H1 (cell line): ENCODE results near the gene FAM204A. TPM values are rescaled to one million over a fixed set of nuclear protein-coding genes. Genes with fewer than 3 reads are reported as not detected.

ENCODE experiments used
- CTCF ChIA-PET: fragments of 300-600 bp; sonication (Branson Sonifier 250); formaldehyde crosslinking; loops from one replicate; lab custom pipeline; 2021; ENCODE audit not compliant: partially characterized antibody; lab: Charles Lee
- POLR2A ChIA-PET: fragments of 300-600 bp; sonication (Branson Sonifier 250); formaldehyde crosslinking; loops from one replicate; lab custom pipeline; 2021; ENCODE audit warnings: inconsistent platforms; ENCODE audit not compliant: partially characterized antibody; lab: Charles Lee
- DNase-seq, 2 experiments: peaks; one replicate each; pipeline versions ENCODE4 v3.0.0 to v3.0.0-alpha.2; 2010 to 2022; ENCODE audit warnings: low spot score in 2 of 2, low read depth in 1 of 2, mixed read lengths in 1 of 2
- FAIRE-seq: peaks from 2 replicates; lab custom pipeline; 2011; peaks lifted over from hg19 to GRCh38; lab: Jason Lieb, UNC
- H2AFZ ChIP-seq: 2 replicates; pipeline ENCODE4 v1.8.1; 2012; ENCODE audit warnings: low read length, inconsistent platforms
- H2AK5ac ChIP-seq: 2 replicates; pipeline ENCODE4 v1.6.1; 2013; ENCODE audit warnings: low read depth, low read length
- H2BK120ac ChIP-seq: replicated peaks from 2 replicates; pipeline ENCODE3; 2013; ENCODE audit warnings: low read depth, low read length, inconsistent platforms
- H2BK12ac ChIP-seq: 2 replicates; pipeline ENCODE4 v1.6.1; 2013; ENCODE audit warnings: low read depth, low read length
- H2BK15ac ChIP-seq: 2 replicates; pipeline ENCODE4 v1.6.1; 2013; ENCODE audit warnings: low read length
- H2BK20ac ChIP-seq: 2 replicates; pipeline ENCODE4 v1.6.1; 2013; ENCODE audit warnings: low read length
- H2BK5ac ChIP-seq: 2 replicates; pipeline ENCODE4 v1.6.1; 2013; ENCODE audit warnings: low read depth, low read length
- H3K14ac ChIP-seq: 2 replicates; pipeline ENCODE4 v1.6.1; 2013; ENCODE audit warnings: inconsistent platforms; ENCODE audit not compliant: insufficient read length
- H3K18ac ChIP-seq: 2 replicates; pipeline ENCODE4 v1.6.1; 2013; ENCODE audit warnings: low read length; ENCODE audit errors: extremely low read depth
- H3K23ac ChIP-seq: 2 replicates; pipeline ENCODE4 v1.6.1; 2013; ENCODE audit warnings: inconsistent platforms; ENCODE audit not compliant: insufficient read length
- H3K23me2 ChIP-seq: 2 replicates; pipeline ENCODE4 v1.6.1; 2013; ENCODE audit warnings: low read depth, low read length
- H3K27ac ChIP-seq: 2 replicates; pipeline ENCODE4 v1.6.1; 2011; ENCODE audit warnings: low read depth, low read length, inconsistent platforms
- H3K27me3 ChIP-seq, 4 experiments: replicated peaks in 1 of 4; 1 replicate in 1 of 4; 2 replicates in 3 of 4; pipeline versions ENCODE4 v1.6.1 to v1.8.1; 2011 to 2013; ENCODE audit warnings: low read length in 3 of 4, mild to moderate bottlenecking in 3 of 4, inconsistent platforms in 2 of 4, mixed read lengths in 2 of 4, moderate library complexity in 1 of 4; ENCODE audit not compliant: control insufficient read depth in 3 of 4, insufficient read depth in 3 of 4; ENCODE audit errors: extremely low read depth in 1 of 4
- H3K36me3 ChIP-seq, 4 experiments: 2 replicates each; pipeline versions ENCODE4 v1.6.1 to v1.8.1; 2011 to 2013; ENCODE audit warnings: mild to moderate bottlenecking in 4 of 4, low read length in 3 of 4, moderate library complexity in 2 of 4, control low read depth in 1 of 4, inconsistent platforms in 1 of 4; ENCODE audit not compliant: insufficient read depth in 4 of 4, control insufficient read depth in 2 of 4
- H3K4ac ChIP-seq: replicated peaks from 2 replicates; pipeline ENCODE3; 2013; ENCODE audit warnings: low read length, low read depth, mixed read lengths, inconsistent platforms; ENCODE audit not compliant: insufficient read length
- H3K4me1 ChIP-seq, 4 experiments: replicated peaks in 1 of 4; 1 replicate in 1 of 4; 2 replicates in 3 of 4; pipeline versions ENCODE4 v1.6.1 to v1.8.1; 2011 to 2013; ENCODE audit warnings: low read length in 3 of 4, inconsistent platforms in 2 of 4, mixed read lengths in 1 of 4; ENCODE audit not compliant: insufficient read depth in 4 of 4, control insufficient read depth in 3 of 4
- H3K4me2 ChIP-seq, 2 experiments: 2 replicates each; pipeline versions ENCODE4 v1.6.1 to v1.8.1; 2011 to 2013; ENCODE audit warnings: low read depth in 2 of 2, low read length in 2 of 2, control low read depth in 1 of 2, inconsistent platforms in 1 of 2, mild to moderate bottlenecking in 1 of 2; ENCODE audit not compliant: insufficient read depth in 1 of 2
- H3K4me3 ChIP-seq, 4 experiments: fragments of 200-600, 300-600 bp in 1 of 4; sonication (generic), shearing (Covaris generic), sonication (Bioruptor Twin) in 1 of 4; 2 replicates each; pipeline versions ENCODE4 v1.5.1 to v1.8.1; 2011 to 2016; ENCODE audit warnings: low read length in 4 of 4, low read depth in 3 of 4, control low read depth in 2 of 4, inconsistent platforms in 2 of 4, mild to moderate bottlenecking in 2 of 4, mixed read lengths in 1 of 4, moderate library complexity in 1 of 4; ENCODE audit not compliant: insufficient read depth in 2 of 4; ENCODE audit errors: extremely low read depth in 1 of 4
- H3K56ac ChIP-seq: replicated peaks from 2 replicates; pipeline ENCODE3; 2013; ENCODE audit warnings: low read depth, mild to moderate bottlenecking, mixed read lengths, low read length, inconsistent platforms; ENCODE audit not compliant: insufficient read length
- H3K79me1 ChIP-seq: 2 replicates; pipeline ENCODE4 v1.6.1; 2013; ENCODE audit warnings: low read depth, low read length, control low read depth
- H3K79me2 ChIP-seq, 2 experiments: 2 replicates each; pipeline versions ENCODE4 v1.6.1 to v1.8.1; 2012 to 2013; ENCODE audit warnings: low read length in 2 of 2, mild to moderate bottlenecking in 2 of 2, inconsistent platforms in 1 of 2; ENCODE audit not compliant: insufficient read depth in 2 of 2, control insufficient read depth in 1 of 2
- H3K9ac ChIP-seq, 4 experiments: replicated peaks in 1 of 4; 1 replicate in 1 of 4; 2 replicates in 3 of 4; pipeline versions ENCODE4 v1.6.1 to v1.8.1; 2011 to 2013; ENCODE audit warnings: low read depth in 3 of 4, low read length in 3 of 4, control low read depth in 2 of 4, mild to moderate bottlenecking in 2 of 4, moderate library complexity in 2 of 4, inconsistent platforms in 1 of 4; ENCODE audit errors: extremely low read depth in 1 of 4
- H3K9me3 ChIP-seq, 2 experiments: 2 replicates each; pipeline versions ENCODE4 v1.6.1 to v1.8.1; 2012 to 2013; ENCODE audit warnings: mild to moderate bottlenecking in 2 of 2, moderate library complexity in 2 of 2, control low read depth in 1 of 2, inconsistent platforms in 1 of 2, low read depth in 1 of 2, low read length in 1 of 2, mixed read lengths in 1 of 2; ENCODE audit not compliant: insufficient read depth in 2 of 2
- H4K20me1 ChIP-seq, 2 experiments: replicated peaks in 1 of 2; 2 replicates each; pipeline versions ENCODE3 to v1.8.1; 2011 to 2013; ENCODE audit warnings: inconsistent platforms in 2 of 2, low read length in 2 of 2, mild to moderate bottlenecking in 1 of 2; ENCODE audit not compliant: insufficient read depth in 2 of 2, control insufficient read depth in 1 of 2
- H4K5ac ChIP-seq: 2 replicates; pipeline ENCODE4 v1.6.1; 2013; ENCODE audit warnings: low read length, low read depth, mixed read lengths, inconsistent platforms; ENCODE audit not compliant: insufficient read length
- H4K8ac ChIP-seq: 2 replicates; pipeline ENCODE4 v1.8.0; 2013; ENCODE audit warnings: mild to moderate bottlenecking, moderate library complexity, low read length, inconsistent platforms; ENCODE audit not compliant: insufficient read depth; ENCODE audit errors: extremely low read depth
- H4K91ac ChIP-seq: replicated peaks from 2 replicates; pipeline ENCODE3; 2013; ENCODE audit warnings: low read length, mixed read lengths, inconsistent platforms; ENCODE audit not compliant: insufficient read length
- CHD2 ChIP-seq: IDR thresholded peaks from 2 replicates; pipeline ENCODE4 v1.6.1; 2012; ENCODE audit warnings: low read length, improper control_type of control experiment
- GABPA ChIP-seq: IDR thresholded peaks from 2 replicates; pipeline ENCODE4 v1.6.1; 2011; ENCODE audit warnings: mild to moderate bottlenecking, low read length, moderate library complexity, borderline replicate concordance; ENCODE audit not compliant: insufficient read depth
- GTF2F1 ChIP-seq: IDR thresholded peaks from 2 replicates; pipeline ENCODE4 v1.6.1; 2012; ENCODE audit warnings: low read depth, low read length, improper control_type of control experiment, borderline replicate concordance
- HDAC6 ChIP-seq: IDR thresholded peaks from one replicate; pipeline ENCODE4 v1.7.1; 2012; ENCODE audit warnings: low read depth, mild to moderate bottlenecking, inconsistent platforms, low read length, moderate library complexity
- POLR2AphosphoS5 ChIP-seq: IDR thresholded peaks from 2 replicates; pipeline ENCODE4 v1.6.1; 2011; ENCODE audit warnings: low read depth, low read length
- TBP ChIP-seq: IDR thresholded peaks from 2 replicates; pipeline ENCODE4 v1.6.1; 2011; ENCODE audit warnings: low read depth, low read length, improper control_type of control experiment
- WGBS, 2 experiments: shearing (Covaris generic) in 1 of 2; methylation state at CpG; one replicate each; pipeline versions ENCODE4 v1.1.6 to v1.1.7; 2013 to 2015; ENCODE audit warnings: low lambda C conversion rate in 2 of 2, mixed read lengths in 2 of 2, inconsistent platforms in 1 of 2, low coverage in 1 of 2, missing lambda C conversion rate in 1 of 2; ENCODE audit not compliant: insufficient replicate concordance in 2 of 2, insufficient coverage in 1 of 2, insufficient read length in 1 of 2; ENCODE audit errors: extremely low coverage in 1 of 2, missing lambda C conversion rate in 1 of 2; 5-methylcytosine and 5-hydroxymethylcytosine counted together
- polyA plus RNA-seq, 7 experiments: library from polyadenylated mRNA; depleted of rRNA in 3 of 7; stranded (reverse) in 5 of 7; unstranded in 2 of 7; fragments of >200 nt in 5 of 7; fragments of 200-250 nt in 2 of 7; gene quantifications; 1 replicate in 5 of 7; 2 replicates in 1 of 7; 4 replicates in 1 of 7; pipeline versions ENCODE4 v1.2.1 to v1.2.3, GENCODE V29; 2011 to 2013; ENCODE audit warnings: missing spikeins in 2 of 7, mixed read lengths in 2 of 7
- total RNA-seq: library from RNA; stranded (reverse); fragmentation: NEBNext Ultra II Directional; extraction: Animal tissue kit (Norgen Biotek cat#: 25700); gene quantifications from 2 replicates; pipeline ENCODE4 v1.2.1, GENCODE V29; 2021

The FAM204A gene
- total and polyA plus RNA-seq, 2 of the 8 experiments (the other 6 are each of a cell fraction or from before 2014, with no cell fraction given) = 4.9 to 37.4 TPM

DNA sequence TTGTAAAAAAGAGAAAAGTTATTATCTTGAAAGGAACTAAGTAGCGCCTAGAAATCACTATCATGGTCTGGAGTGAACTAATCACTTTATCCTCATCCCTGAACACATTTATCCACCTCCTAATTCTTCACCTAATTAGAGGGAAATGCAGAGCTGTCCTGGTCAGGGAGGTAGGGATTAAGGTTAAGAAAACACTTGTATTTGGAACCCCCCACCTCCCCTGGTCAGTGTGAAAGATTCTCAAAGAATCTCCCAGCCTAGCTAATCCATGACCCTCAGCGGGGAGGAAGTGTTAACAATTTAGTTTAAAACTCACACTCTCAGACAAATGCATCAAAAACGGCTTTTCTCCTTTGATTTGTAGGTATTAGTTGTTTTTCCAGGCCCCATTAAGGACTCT is 83.8 kb downstream of the FAM204A start:
- H3K4me1 ChIP-seq = peaks cover 0 to 5% (median 1%) of the 10 kb centered on the region in 4 experiments; a peak in 4 of 7 replicates
- no peak overlapping the region for H2AK5ac ChIP-seq
- H3K9me3 ChIP-seq = no peaks in the 10 kb centered on the region
- no peak for DNase-seq
- H3K27me3 ChIP-seq = peaks cover 3 to 21% (median 7%) of the 10 kb centered on the region in 4 experiments
- FAIRE-seq = no peak
- H4K8ac ChIP-seq = no peak overlapping the region
- no peak overlapping the region for H3K14ac ChIP-seq
- WGBS, 2 experiments = 64% methylated on average over 3 of the region's 3 CpGs; no CpG with 5 or more reads in 1 of the 2 experiments
- no peaks in the 10 kb centered on the region for H3K36me3 ChIP-seq
- no peak overlapping the region for H3K18ac ChIP-seq
- no peaks in the 10 kb centered on the region for H3K79me1 ChIP-seq
- no peak overlapping the region for H3K4me3 ChIP-seq
- H3K56ac ChIP-seq = no peak overlapping the region
- no peaks in the 10 kb centered on the region for H3K79me2 ChIP-seq
- no peaks in the 10 kb centered on the region for H4K20me1 ChIP-seq
- H2BK5ac ChIP-seq = no peak overlapping the region
- no peak overlapping the region for H3K4me2 ChIP-seq
- no peak overlapping the region for H2BK12ac ChIP-seq
- H3K23ac ChIP-seq = no peak overlapping the region
- H2BK15ac ChIP-seq = no peak overlapping the region
- H2BK20ac ChIP-seq = no peak overlapping the region
- H4K5ac ChIP-seq = no peak overlapping the region
- H3K27ac ChIP-seq = no peak overlapping the region
- no peak overlapping the region for H3K4ac ChIP-seq
- no peak overlapping the region for H2AFZ ChIP-seq
- no peak overlapping the region for H4K91ac ChIP-seq
- POLR2A ChIA-PET = no interaction called here
- CTCF ChIA-PET = interaction anchor here (0.6 to 4.3 kb wide), 23 partner anchors 10 to 1431 kb away, joined by 3 to 38 read pairs (median 5); no protein-coding TSS in a partner anchor
- H2BK120ac ChIP-seq = no peak overlapping the region
- no peaks in the 10 kb centered on the region for H3K23me2 ChIP-seq
- H3K9ac ChIP-seq = no peak overlapping the region
- TF ChIP-seq CHD2 = no peak
- no peak for TF ChIP-seq POLR2AphosphoS5
- no peak for TF ChIP-seq GTF2F1
- TF ChIP-seq TBP = no peak
- no peak for TF ChIP-seq HDAC6
- no peak for TF ChIP-seq GABPA
